Measurements from ENCODE around the gene HNMT.

The HNMT gene

DNA sequence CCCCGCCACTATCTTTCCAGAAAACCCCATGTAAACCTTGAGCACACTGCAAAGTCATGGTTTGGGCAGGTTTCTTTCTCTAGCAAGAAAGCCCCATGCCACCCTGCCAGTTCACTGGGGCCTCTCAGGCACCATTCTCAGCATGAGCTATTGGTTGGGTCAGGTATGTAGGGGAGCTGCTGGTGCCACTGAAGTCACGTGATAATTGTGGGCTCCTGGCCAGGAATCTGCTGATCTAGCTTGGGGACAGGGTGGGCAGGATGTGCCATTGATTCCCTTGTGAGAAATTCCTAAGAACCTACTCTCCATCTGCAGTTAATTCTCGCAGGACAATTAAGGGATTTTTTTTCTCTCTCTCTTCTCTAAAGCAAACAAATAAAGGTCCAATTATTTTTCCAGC, 26.5 kb upstream of the HNMT start:
- Histone ChIP-seq H3K27me3 (ENCODE audit: control insufficient read depth, insufficient read depth, low read length) (no peaks in the 10 kb centered on the region), H3K4me1 (ENCODE audit: control insufficient read depth, insufficient read depth, low read length) (no peaks in the 10 kb centered on the region), H3K4me3 (ENCODE audit: low read depth, low read length) (no peak overlapping the region), H3K36me3 (ENCODE audit: control insufficient read depth, insufficient read depth, low read length) (no peaks in the 10 kb centered on the region), H3K9ac (ENCODE audit: low read depth, low read length) (no peak overlapping the region), H3K9me3 (ENCODE audit: control insufficient read depth, insufficient read depth, low read length) (no peaks in the 10 kb centered on the region)

DNA sequence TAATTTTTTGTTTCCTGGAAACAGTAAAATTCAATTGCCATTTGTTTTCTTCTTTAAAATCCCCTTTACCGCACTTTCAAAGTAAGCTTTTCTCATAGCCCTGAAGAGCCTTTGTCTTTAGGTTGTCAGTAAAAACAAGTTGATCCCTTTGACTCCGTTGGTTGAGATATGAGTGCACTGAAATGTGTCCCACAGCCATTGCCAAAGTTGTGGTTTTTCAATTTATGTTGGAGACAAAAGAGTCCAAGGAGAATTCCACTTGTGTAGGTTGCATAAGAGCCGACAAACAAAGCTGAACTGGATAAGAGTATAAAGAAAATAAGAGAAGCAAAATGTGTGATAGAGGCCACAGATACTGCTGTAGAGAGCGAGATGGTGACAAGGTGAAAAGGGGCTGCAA, 26.1 kb upstream of the HNMT start:
- H3K27me3 ChIP-seq (ENCODE audit: control insufficient read depth, insufficient read depth, low read length), result no peaks in the 10 kb centered on the region
- H3K36me3 ChIP-seq (ENCODE audit: control insufficient read depth, insufficient read depth, low read length), result no peaks in the 10 kb centered on the region
- no peaks in the 10 kb centered on the region for H3K9me3 ChIP-seq (ENCODE audit: control insufficient read depth, insufficient read depth, low read length)
- H3K9ac ChIP-seq (ENCODE audit: low read depth, low read length), result no peak overlapping the region
- no peak overlapping the region for H3K4me3 ChIP-seq (ENCODE audit: low read depth, low read length)
- no peaks in the 10 kb centered on the region for H3K4me1 ChIP-seq (ENCODE audit: control insufficient read depth, insufficient read depth, low read length)

DNA sequence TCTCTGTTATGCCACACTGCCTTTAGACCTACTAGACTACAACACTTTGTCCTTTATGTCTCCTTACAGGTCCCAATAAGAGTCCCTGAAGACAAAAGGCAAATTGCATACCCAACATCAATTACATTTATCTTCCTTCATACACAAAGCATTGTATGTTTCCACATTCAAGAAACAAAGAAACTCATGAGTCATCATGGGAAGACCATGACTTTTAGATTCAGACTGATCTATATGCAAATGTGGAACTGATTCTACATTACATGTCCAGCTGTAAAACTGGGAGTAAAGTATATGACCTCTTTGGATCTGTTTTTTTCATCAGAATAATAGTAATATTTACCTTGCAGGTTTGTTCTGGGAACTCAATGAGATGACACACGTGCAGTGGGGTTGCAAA, 25.2 kb upstream of the HNMT start:
- Histone ChIP-seq H3K27me3 (ENCODE audit: control insufficient read depth, insufficient read depth, low read length) (no peaks in the 10 kb centered on the region), H3K36me3 (ENCODE audit: control insufficient read depth, insufficient read depth, low read length) (no peaks in the 10 kb centered on the region), H3K9ac (ENCODE audit: low read depth, low read length) (no peak overlapping the region), H3K4me3 (ENCODE audit: low read depth, low read length) (no peak overlapping the region), H3K4me1 (ENCODE audit: control insufficient read depth, insufficient read depth, low read length) (no peaks in the 10 kb centered on the region), H3K9me3 (ENCODE audit: control insufficient read depth, insufficient read depth, low read length) (no peaks in the 10 kb centered on the region)

DNA sequence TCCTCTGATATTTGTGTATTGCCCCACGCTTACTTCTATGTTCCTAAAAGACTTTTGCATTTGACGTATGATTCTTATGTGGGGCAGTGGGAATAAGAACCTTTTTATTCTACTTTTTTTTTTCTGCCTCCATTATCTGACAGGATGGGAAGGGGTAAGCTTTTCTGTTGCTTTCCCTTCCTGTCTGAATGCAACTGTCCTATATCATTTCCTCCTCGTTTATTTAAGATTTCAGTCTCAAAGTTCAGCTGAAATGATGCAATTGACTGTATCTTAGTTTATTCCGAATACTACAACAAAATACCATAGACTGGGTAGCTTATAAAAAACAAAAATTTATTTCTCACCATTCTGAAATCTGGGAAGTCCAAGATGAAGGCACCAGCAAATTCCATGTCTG, 24.1 kb upstream of the HNMT start:
- no peak overlapping the region for H3K4me3 ChIP-seq (ENCODE audit: low read depth, low read length)
- H3K9ac ChIP-seq (ENCODE audit: low read depth, low read length), result no peak overlapping the region
- no peaks in the 10 kb centered on the region for H3K9me3 ChIP-seq (ENCODE audit: control insufficient read depth, insufficient read depth, low read length)
- H3K36me3 ChIP-seq (ENCODE audit: control insufficient read depth, insufficient read depth, low read length), result no peaks in the 10 kb centered on the region
- no peaks in the 10 kb centered on the region for H3K27me3 ChIP-seq (ENCODE audit: control insufficient read depth, insufficient read depth, low read length)
- H3K4me1 ChIP-seq (ENCODE audit: control insufficient read depth, insufficient read depth, low read length), result no peaks in the 10 kb centered on the region

DNA sequence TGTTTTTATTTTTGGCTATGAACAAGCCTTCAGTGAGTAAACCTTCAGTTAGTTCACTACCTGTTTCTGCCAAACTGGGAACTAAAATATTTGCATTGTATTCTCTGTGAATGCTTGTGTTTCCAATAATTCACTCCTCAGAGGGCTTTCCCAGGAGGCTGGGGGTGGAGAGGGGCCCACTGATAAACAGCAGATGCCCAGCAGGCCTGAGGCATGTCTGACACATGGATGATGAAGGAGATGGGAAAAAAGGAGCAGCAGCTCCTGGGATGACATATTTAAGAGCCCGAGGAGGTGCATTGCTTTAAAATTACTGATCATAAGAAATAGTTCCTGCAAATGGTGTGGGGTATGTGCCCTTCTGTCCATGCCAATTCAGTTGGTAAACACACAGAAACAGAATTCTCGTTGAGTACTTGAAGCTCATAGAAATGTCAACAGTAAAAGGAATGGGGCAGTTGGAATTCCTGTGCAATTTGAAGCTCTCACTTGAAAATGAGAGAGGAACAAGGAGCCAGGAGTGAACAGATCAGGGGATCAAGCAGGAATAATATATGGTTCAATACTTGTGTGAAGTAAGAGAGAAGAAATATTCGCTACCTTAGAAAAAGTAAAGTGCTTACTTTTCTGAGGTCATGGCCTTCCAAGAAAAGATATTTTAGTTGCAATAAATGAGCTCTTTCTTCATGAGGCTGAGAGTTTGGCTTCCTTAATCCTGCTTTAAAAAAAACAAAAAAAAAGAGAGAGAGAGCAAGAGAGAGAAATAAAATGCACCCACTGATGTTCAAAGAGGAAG, 22.0 kb upstream of the HNMT start:
- Histone ChIP-seq H3K4me3 (ENCODE audit: low read depth, low read length) (no peak overlapping the region), H3K4me1 (ENCODE audit: control insufficient read depth, insufficient read depth, low read length) (no peaks in the 10 kb centered on the region), H3K9ac (ENCODE audit: low read depth, low read length) (no peak overlapping the region), H3K9me3 (ENCODE audit: control insufficient read depth, insufficient read depth, low read length) (no peaks in the 10 kb centered on the region), H3K36me3 (ENCODE audit: control insufficient read depth, insufficient read depth, low read length) (no peaks in the 10 kb centered on the region), H3K27me3 (ENCODE audit: control insufficient read depth, insufficient read depth, low read length) (peaks cover 15% of the 10 kb centered on the region)

DNA sequence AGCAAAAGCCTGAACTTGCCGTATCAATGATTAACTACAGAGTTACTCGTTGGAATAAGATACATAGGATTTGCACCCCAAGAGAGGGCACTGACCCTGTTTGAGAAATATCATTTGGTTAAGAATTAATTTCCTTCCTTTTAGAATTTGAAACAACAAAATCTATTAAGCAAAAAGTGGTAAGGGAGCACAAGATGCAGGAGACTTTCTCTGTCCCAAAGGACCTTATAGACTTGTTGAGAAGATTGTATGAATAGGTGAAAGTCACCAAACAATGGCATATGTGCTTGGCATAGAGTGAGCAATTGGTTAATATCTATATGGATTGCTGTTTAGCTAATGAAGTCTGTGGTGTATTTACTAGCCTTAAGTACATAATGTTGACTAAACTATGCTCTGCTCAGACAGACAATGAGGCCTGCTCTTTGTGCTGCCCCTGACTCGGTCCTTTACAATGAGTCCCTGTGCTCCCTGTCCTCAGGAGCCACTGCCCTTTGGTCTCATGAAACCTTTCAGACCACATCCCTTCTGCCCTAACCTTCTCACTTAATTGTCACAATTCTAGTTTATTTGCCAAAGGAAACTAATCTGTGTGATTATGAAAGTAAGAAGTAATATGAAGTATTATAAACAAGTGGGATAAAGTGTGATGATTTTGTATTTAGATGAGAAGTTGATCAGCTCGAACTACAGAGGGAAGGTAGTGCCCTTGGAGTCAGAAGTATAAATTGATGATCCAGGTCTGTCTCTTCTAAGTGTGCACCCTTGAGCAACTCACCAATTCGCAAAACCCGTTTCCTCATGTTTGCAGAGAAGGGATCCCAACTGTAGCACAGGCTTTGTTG, 21.2 kb upstream of the HNMT start:
- H3K36me3 ChIP-seq (ENCODE audit: control insufficient read depth, insufficient read depth, low read length), result no peaks in the 10 kb centered on the region
- H3K9ac ChIP-seq (ENCODE audit: low read depth, low read length), result no peak overlapping the region
- H3K4me3 ChIP-seq (ENCODE audit: low read depth, low read length), result no peak overlapping the region
- H3K27me3 ChIP-seq (ENCODE audit: control insufficient read depth, insufficient read depth, low read length), result peaks cover 19% of the 10 kb centered on the region
- H3K9me3 ChIP-seq (ENCODE audit: control insufficient read depth, insufficient read depth, low read length), result no peaks in the 10 kb centered on the region
- no peaks in the 10 kb centered on the region for H3K4me1 ChIP-seq (ENCODE audit: control insufficient read depth, insufficient read depth, low read length)

DNA sequence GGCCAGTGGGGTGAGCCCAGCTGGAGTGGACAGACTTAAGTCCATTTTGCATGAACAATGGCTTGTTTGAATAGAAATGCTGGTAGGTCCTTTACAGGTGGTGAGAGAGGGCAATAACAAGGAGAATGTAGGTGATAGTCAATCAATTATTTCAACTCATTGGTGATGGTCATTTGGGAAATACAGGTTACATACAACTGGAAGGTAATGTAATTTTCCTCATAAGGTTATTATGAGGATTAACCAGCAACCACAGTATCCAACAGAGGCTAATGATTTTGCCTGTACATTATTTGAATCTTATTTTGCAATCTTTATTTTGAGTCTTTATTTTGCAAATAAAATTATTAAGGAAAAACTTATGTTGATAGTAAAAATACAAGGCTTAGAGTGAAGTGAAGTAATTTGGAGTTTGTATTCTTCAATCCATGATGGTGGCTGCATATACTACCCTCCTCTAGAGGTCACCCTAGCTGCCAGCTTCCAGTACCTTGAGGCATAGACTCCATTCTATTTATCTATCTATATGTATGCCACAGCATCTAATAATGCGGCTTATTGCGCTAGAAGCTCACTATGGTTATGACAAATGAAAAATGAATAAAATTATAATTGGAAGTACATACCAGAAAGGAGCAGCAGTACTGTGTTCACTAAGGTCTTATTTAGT, 20.5 kb upstream of the HNMT start:
- H3K9me3 ChIP-seq (ENCODE audit: control insufficient read depth, insufficient read depth, low read length), result no peaks in the 10 kb centered on the region

DNA sequence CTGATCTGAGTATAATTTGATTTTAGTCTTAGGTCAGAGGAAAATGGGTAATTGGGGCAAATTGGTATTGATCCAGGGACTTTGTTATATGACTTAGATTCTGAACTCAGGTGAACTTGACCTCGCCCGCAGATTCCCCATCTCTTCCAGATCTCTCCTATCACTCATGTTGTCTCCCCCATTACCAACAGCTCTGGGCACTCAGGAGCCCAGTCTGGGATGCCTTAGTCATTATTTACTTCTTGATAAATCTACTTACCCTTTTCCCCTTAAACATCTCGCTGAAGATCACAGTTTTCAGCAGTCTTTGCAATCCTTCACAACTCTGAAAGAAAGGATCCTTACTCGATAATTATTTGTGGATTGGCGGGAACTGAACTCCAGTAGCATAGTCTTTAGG, 19.6 kb upstream of the HNMT start:
- Histone ChIP-seq H3K4me1 (ENCODE audit: control insufficient read depth, insufficient read depth, low read length) (no peaks in the 10 kb centered on the region), H3K9ac (ENCODE audit: low read depth, low read length) (no peak overlapping the region), H3K4me3 (ENCODE audit: low read depth, low read length) (no peak overlapping the region), H3K27me3 (ENCODE audit: control insufficient read depth, insufficient read depth, low read length) (peaks cover 19% of the 10 kb centered on the region), H3K36me3 (ENCODE audit: control insufficient read depth, insufficient read depth, low read length) (no peaks in the 10 kb centered on the region), H3K9me3 (ENCODE audit: control insufficient read depth, insufficient read depth, low read length) (no peaks in the 10 kb centered on the region)

More for the DNA sequence above, 20.5 kb upstream of the HNMT start:
- H3K4me1 ChIP-seq (ENCODE audit: control insufficient read depth, insufficient read depth, low read length), result no peaks in the 10 kb centered on the region
- H3K9ac ChIP-seq (ENCODE audit: low read depth, low read length), result no peak overlapping the region
- H3K36me3 ChIP-seq (ENCODE audit: control insufficient read depth, insufficient read depth, low read length), result no peaks in the 10 kb centered on the region
- no peak overlapping the region for H3K4me3 ChIP-seq (ENCODE audit: low read depth, low read length)
- H3K27me3 ChIP-seq (ENCODE audit: control insufficient read depth, insufficient read depth, low read length), result peaks cover 19% of the 10 kb centered on the region

DNA sequence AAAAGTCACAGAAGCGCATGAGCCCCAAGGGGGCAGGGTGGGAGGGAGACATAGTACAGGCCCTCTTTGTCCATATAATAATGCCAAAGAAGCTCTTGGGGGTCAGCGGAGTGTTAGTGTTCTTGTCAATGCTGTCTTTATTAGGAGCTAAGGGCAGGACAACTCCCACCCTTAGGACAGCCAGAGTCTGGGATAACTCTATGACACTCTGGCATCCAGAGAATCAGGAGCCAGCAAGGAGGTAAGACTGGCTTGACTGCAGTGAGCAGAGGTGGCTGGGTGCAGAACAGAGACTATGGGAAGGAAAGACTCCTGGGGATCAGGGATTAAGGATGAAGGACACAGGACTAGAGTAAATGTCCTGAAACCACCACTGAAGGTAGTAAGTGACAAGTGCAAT, 19.0 kb upstream of the HNMT start:
- H3K9ac ChIP-seq (ENCODE audit: low read depth, low read length), result no peak overlapping the region
- H3K4me1 ChIP-seq (ENCODE audit: control insufficient read depth, insufficient read depth, low read length), result no peaks in the 10 kb centered on the region
- no peak overlapping the region for H3K4me3 ChIP-seq (ENCODE audit: low read depth, low read length)
- H3K9me3 ChIP-seq (ENCODE audit: control insufficient read depth, insufficient read depth, low read length), result no peaks in the 10 kb centered on the region
- peaks cover 19% of the 10 kb centered on the region for H3K27me3 ChIP-seq (ENCODE audit: control insufficient read depth, insufficient read depth, low read length)
- H3K36me3 ChIP-seq (ENCODE audit: control insufficient read depth, insufficient read depth, low read length), result no peaks in the 10 kb centered on the region

DNA sequence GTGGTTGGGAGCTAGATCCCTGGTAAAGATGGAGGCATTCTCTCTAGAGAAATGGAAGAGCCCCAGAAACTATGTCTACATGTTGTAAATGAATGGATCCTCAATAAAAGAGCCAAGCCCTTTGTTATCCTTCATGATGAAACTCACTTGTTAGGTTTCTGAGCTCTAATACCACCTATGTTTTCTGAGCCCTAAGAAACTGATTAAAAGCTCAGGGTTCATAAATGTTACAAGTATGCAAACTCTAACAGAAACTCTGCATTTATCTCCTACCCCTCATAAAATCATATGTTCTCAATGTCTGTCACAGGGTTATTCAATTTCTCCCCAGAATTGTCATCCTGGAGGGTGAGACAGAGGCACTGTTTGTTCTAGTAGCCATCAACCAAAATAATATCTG, 18.0 kb upstream of the HNMT start:
- H3K4me3 ChIP-seq (ENCODE audit: low read depth, low read length), result no peak overlapping the region
- no peaks in the 10 kb centered on the region for H3K36me3 ChIP-seq (ENCODE audit: control insufficient read depth, insufficient read depth, low read length)
- H3K27me3 ChIP-seq (ENCODE audit: control insufficient read depth, insufficient read depth, low read length), result peaks cover 19% of the 10 kb centered on the region

DNA sequence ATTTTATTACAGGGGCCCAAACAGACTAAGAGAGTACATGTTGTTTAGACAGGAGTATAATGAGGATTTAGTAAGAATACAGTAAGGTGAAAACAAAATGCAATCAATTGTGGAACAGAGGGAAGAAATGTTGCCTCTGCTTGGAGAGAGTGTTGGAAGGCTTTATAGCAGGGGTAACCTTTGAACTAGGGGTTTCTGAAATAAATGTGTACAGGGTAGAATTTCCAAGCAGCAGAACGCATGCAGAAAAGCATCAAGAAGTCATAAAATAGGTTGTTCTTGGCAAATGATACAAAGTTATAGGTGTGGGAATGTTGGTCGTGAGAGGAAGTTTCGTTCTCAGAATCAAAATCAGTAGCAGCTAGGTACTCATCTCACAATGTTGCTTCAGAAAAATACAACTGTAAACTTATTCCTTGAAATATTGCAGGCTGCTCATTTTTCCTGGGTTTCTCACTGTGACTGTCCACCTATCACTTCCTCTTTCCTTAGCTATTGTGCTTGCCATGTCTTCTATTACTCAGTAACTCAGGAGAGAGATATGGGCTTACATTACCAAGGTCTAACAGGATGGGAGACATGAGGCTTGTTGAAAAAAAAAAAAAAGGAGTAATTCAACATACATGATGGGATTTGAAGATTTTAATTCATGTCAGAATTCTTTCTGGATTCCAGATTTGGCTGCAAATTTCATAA, 17.1 kb upstream of the HNMT start:
- Histone ChIP-seq H3K9ac (ENCODE audit: low read depth, low read length) (no peak overlapping the region), H3K27me3 (ENCODE audit: control insufficient read depth, insufficient read depth, low read length) (peaks cover 19% of the 10 kb centered on the region), H3K36me3 (ENCODE audit: control insufficient read depth, insufficient read depth, low read length) (no peaks in the 10 kb centered on the region), H3K4me3 (ENCODE audit: low read depth, low read length) (no peak overlapping the region), H3K4me1 (ENCODE audit: control insufficient read depth, insufficient read depth, low read length) (no peaks in the 10 kb centered on the region), H3K9me3 (ENCODE audit: control insufficient read depth, insufficient read depth, low read length) (no peaks in the 10 kb centered on the region)

More for the DNA sequence above, 18.0 kb upstream of the HNMT start:
- H3K4me1 ChIP-seq (ENCODE audit: control insufficient read depth, insufficient read depth, low read length), result no peaks in the 10 kb centered on the region
- H3K9ac ChIP-seq (ENCODE audit: low read depth, low read length), result no peak overlapping the region
- no peaks in the 10 kb centered on the region for H3K9me3 ChIP-seq (ENCODE audit: control insufficient read depth, insufficient read depth, low read length)
